Hematopoietic multipotent progenitor cell treated with erythropoietin and hydrocortisone succinate and interleukin-3 and kit ligand, for 6 days (in vitro differentiated cells): Measurements from ENCODE around the gene CHST8.

ENCODE experiments used
- DNase-seq: peaks from one replicate; pipeline ENCODE4 v3.0.0-alpha.2; 2015

Gene CHST8

GRCh38 chr19:33799476-33799875 lies 177.7 kb downstream of the CHST8 start:
- DNase-seq: no peak

GRCh38 chr19:33800012-33800680 lies 178.4 kb downstream of the CHST8 start:
- no peak for DNase-seq

GRCh38 chr19:33801411-33801810 lies 179.7 kb downstream of the CHST8 start:
- no peak for DNase-seq

GRCh38 chr19:33802001-33802400 lies 180.2 kb downstream of the CHST8 start:
- no peak for DNase-seq

- DNase-seq: no peak
Observed at GRCh38 chr19:33802801-33803200, 181.0 kb downstream of the CHST8 start.

GRCh38 chr19:33803383-33803782 lies 181.6 kb downstream of the CHST8 start:
- no peak for DNase-seq

- no peak for DNase-seq
Observed at GRCh38 chr19:33804021-33804799, 182.5 kb downstream of the CHST8 start.

- DNase-seq: no peak
Observed at GRCh38 chr19:33805313-33805712, 183.6 kb downstream of the CHST8 start.

GRCh38 chr19:33805840-33806433 lies 184.2 kb downstream of the CHST8 start:
- DNase-seq: no peak

- no peak for DNase-seq
Observed at GRCh38 chr19:33806434-33806881, 184.7 kb downstream of the CHST8 start.

- no peak for DNase-seq
Observed at GRCh38 chr19:33808399-33808798, 186.6 kb downstream of the CHST8 start.

GRCh38 chr19:33809960-33810359 lies 188.2 kb downstream of the CHST8 start:
- DNase-seq: no peak

- DNase-seq: no peak
Observed at GRCh38 chr19:33810821-33811220, 189.1 kb downstream of the CHST8 start.

GRCh38 chr19:33811246-33811645 lies 189.5 kb downstream of the CHST8 start:
- no peak for DNase-seq

GRCh38 chr19:33811736-33812387 lies 190.1 kb downstream of the CHST8 start:
- DNase-seq: no peak

- no peak for DNase-seq
Observed at GRCh38 chr19:33812388-33813330, 190.9 kb downstream of the CHST8 start.

- no peak for DNase-seq
Observed at GRCh38 chr19:33813391-33814101, 191.8 kb downstream of the CHST8 start.

GRCh38 chr19:33814181-33815165 lies 192.7 kb downstream of the CHST8 start:
- DNase-seq: no peak

- no peak for DNase-seq
Observed at GRCh38 chr19:33815380-33816340, 193.9 kb downstream of the CHST8 start.
